NCI-H128 (cell line): ENCODE data around the gene LHPP.
"Not testable (repeated sequence)": the region's sequence is repeated elsewhere in the genome, so short reads cannot be mapped to it uniquely, and the experiment has no call there.

Experiments used
- DNase-seq: peaks from one replicate; lab custom pipeline; 2025; ENCODE audit not compliant: unreplicated experiment; lab: John Stamatoyannopoulos, UW

Gene LHPP, protein sequence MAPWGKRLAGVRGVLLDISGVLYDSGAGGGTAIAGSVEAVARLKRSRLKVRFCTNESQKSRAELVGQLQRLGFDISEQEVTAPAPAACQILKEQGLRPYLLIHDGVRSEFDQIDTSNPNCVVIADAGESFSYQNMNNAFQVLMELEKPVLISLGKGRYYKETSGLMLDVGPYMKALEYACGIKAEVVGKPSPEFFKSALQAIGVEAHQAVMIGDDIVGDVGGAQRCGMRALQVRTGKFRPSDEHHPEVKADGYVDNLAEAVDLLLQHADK

DNA sequence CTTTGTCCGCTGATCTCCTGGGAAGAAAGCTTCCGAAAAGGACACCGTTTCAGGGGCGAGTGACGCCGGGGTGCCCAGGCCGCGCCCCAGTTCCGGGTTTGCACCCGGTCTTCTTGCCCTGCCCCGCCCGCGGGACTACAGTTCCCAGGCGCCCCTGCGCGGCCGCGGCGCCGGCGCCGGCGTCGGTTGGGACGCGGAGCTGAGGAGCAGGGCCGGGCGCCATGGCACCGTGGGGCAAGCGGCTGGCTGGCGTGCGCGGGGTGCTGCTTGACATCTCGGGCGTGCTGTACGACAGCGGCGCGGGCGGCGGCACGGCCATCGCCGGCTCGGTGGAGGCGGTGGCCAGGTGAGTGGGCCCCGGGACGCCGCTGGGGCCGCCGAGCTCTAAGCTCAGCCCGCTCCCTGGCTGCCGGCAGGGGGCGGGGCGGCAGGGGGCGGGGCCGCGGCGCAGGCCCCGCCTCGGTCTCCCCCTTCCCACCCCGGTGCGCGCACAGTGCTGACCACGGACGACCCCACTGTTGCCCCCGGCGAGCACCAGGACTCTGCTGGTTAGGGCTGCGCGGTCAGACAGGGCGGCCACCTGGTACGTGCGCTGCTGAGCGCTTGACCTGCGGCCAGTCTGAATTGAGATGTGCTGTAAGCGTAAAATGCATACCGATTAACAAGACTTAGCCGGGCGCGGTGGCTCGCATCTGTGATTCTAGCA is at the start of gene LHPP:
Gene LHPP (plus strand): TSS at position 182 of the 706 bp plus-strand sequence. CDS start 40 bp downstream, at position 222.
- peak; percentile 3 for DNase-seq

DNA sequence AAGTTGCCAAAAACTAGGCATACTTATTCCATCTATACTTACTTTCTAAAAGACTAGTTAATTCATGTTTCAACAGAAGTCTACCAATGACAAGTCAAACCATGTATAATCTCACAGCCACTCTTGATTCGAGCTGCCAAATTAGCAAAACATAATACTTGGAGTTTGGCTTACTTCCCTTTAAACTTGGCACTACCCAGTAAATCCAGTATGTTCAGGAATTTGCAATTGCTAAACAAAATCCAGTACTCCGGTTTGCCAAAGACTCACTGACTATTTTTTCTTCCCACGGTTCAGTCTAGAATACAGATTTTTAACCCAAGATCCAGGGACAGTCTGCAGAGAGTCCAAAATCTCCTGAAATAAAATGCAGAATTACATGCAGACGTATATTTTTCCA is 47.5 kb upstream of the LHPP start:
- no peak for DNase-seq

DNA sequence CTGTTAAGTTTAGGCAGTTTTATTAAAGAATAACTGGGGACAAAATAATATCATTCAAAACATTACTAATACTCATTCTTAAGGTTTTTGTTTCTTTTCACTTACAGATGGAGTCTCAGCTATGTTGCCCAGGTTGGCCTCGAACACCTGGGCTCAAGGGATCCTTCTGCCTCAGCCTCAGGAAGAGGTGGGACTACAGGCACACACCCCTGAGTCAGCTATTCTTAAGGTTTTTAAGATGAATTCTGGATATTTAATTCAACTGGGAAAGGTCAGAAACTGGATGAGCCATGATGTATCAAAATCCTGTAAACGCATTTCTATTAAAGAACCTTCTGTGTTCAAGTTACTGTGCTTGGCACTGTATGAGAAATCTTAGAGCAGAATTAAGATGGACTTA is 46.4 kb upstream of the LHPP start:
- DNase-seq, result no peak

DNA sequence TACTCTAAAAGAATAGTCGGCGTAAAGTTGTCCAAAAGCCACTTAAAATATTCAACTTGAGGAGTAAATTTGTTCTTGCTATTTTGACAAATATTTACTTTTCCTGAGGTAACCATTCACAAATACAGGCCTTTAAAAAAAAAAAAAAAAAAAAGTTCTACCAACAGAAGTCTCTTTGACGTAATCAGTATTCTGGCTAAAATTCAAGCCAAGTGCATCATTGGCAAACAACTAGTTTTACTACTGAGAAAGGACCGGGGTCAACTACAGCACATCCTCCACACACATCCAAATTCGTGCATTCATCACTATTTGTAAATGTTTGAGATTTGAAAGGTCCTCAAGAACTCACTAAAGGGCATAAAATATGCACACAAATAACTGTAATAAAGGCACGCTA is 44.9 kb upstream of the LHPP start:
- no peak for DNase-seq

DNA sequence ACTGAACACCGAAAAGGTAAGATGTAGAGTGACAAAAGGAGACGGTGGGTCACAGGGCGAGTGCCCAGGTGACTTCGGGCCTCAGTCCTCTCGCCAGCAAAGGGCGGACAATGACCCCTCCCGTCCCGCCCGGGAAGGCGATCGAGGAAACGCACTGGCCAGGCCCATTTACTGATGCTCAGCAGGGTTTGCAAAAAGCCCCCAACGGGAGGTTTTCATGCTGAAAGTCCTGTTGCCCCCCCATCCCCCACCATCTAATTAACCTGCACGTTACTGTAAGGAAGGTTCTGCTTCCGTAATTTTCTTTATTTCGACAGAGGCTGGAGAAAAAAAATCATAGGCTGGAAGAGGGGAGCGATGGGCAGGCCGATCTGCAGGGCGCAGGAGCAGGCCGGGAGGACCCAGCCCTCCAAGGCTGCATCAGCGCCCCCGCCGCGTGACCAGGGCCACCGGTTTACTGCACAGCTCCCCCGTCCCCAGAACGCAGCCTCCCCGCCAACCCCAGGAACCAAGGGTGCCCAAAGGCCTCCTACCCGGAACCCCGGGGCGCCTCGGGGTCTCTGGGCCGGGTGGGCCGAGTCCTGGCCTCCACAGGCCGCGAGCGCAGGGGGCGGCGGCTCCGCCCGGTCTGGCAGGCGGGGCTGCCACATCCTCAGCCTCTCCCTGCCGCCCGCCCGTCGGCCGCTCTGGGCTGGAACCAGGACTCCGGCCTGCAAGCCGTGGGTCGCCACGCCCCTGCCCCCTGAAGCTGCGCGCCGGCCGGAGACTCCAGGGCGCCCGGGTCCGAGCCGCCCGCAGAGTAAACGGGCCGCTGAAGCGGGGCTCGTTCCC is 43.5 kb upstream of the LHPP start:
- no peak for DNase-seq

DNA sequence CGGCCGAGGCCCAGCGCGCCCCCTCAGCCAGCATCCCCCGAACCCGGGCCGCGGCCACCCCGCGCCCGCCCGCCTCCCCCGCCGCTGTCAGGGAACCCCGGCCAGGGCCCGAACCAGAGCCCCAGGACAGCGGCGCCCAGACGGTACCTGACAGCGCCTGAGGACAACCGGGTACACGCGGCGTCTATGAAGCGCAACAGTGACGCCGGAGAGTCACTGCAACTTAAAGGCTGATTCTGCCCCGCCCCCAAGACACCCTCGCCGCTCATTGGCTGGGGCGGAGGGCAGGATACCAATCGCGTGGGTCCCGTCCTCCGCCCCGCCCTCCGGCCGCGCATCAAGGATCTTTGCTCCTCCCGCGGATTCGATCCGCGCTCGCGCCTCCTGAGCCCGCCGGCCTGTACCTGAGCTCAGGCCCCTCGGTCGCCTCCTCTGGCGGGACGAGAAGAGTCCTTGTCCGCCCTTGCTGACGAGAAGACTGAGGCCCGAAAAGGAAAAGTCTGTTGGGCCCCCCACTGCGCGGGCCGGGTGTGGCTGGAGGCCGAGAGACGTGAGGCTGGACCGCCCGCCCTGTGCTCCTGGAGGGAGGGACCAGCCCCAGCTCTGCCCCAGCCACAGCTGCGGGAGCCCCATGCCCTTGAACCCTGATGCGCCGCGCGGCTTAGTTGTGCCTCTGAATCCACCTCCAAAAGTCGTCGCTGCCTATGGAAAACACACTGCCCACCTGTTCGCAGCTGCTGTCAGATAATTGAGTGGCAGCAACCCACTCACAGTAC is 42.7 kb upstream of the LHPP start, which contains the start of gene OAT:
Gene OAT (minus strand): TSS at position 198 of the 776 bp plus-strand sequence. CDS start 6,752 bp downstream, outside the sequence.
- DNase-seq, result peak; percentile 87

DNA sequence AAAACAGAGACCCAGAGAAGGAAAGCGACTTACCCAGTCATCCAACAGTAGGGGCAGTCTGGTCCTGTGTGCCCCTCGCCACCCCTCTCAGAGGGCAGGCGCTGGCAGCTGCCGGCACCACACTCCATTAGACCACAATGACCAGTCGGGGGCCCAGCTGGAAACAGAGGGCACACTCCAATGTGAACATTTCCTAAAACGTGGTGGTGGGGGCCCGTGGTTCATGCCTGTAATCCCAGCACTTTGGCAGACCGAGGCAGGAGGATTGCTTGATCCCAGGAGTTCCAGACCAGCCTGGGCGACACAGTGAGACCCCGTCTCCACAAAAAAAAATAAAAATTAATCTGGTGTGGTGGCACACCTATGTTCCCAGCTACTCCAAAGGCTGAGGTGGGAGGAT is 42.0 kb upstream of the LHPP start:
- DNase-seq, result no peak

DNA sequence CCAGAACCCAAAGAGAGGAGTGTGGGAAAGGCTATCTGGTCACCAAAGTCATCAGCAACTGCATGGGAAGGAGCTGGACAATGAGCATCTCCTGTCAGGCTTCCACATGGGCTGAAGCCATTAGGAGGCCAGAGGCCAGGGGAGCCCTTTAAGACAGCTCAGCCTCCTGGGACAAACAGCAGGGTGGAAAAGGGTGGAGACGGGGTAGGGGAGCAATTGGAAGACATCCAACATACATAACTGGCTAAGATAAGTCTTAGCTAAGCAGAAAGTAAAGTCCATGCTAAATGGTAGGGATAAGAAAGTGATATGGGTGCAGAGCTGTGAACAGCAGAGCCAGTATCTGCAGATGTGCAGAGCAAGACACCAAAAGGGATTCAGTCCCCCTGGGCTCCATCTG is 41.4 kb upstream of the LHPP start:
- no peak for DNase-seq

DNA sequence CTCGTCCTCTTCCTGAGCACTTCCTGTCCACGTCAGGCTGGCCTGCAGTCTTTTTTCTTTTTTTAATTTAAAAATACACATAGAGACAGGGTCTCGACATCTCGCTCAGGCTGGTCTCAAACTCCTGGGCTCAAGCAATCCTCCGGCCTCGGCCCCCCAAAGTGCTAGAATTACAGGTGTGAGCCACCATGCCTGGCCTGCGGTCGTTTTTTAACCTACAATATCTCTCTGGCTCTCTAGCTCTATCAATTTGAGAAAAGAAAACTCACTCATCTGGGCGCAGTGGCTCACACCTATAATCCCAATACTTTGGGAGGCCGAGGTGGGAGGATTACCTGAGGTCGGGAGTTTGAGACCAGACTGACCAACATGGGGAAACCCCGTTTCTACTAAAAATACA is 38.9 kb upstream of the LHPP start:
- no peak for DNase-seq

DNA sequence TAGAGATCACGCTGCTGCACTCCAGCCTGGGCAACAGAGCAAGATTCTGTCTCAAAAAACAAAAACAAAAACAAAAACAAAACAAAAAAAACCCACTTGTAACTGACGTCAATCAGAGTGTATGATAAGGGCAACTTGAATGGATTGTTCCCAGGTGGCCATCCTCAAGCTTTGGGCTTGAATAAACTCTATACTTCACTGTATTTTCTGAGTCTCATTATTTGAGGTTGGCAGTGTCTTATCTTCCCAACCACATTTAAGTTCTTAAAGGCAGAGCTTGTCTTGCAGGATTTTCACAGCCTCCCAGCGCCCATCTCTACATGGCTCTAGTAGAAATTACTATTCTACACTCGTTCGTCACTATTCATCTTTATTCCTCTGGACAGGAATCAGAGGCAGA is 37.8 kb upstream of the LHPP start:
- no peak for DNase-seq

DNA sequence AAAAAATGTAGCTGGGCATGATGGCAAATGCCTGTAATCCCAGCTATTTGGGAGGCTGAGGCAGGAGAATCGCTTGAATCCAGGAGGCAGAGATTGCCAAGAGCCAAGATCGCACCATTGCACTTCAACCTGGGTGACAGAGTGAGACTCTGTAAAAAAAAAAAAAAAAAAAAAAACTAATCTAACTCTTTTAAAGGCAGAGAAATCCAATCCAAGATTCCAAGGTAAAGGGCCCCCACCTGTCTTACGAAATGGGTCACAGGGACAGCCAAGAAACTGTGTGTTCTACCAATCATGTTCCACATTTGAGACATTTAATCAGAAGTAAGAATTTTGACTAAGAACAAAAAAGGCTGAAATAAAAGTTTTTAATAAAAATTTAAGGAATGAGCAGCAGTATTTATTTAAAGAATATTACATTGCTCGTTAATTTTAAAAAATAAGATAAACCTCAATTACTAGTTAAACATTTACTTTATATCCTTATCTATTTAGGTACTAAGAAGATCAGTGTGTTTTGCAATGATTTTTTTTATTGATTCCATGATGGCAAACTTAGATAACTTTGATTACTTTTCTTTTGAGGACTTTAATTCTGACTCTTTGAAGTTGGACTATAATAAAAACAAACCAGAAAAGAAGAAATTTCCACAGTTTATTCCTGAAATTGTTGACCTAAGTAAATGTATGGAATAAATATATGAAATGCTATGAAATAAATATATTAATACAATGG is 36.2 kb upstream of the LHPP start:
- no peak for DNase-seq

DNA sequence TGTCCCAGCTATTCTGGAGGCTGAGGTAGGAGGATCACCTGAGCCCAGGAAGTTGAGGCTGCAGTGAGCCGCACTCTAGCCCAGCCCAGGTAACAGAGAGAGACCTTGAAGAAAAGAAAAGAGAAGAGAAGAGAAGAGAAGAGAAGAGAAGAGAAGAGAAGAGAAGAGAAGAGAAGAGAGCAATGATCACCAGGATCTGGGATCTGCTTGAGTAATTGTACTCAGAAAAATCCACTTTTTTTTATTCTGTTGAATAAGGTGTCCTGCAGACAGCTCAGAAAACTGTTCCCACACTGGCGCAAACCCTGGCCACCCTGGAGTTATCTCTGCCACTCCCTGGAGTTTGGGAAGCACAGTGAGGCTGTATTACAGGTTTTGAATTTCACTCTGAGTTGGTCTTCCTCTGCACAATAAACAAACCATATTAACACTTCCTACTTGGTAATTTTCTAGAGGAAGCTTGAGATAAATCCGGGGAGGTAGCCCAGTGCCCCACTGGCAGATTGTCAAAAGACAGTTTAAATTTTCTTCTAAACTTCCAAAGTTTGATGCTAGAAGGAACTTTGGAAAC is 33.3 kb upstream of the LHPP start:
- DNase-seq, result no peak

DNA sequence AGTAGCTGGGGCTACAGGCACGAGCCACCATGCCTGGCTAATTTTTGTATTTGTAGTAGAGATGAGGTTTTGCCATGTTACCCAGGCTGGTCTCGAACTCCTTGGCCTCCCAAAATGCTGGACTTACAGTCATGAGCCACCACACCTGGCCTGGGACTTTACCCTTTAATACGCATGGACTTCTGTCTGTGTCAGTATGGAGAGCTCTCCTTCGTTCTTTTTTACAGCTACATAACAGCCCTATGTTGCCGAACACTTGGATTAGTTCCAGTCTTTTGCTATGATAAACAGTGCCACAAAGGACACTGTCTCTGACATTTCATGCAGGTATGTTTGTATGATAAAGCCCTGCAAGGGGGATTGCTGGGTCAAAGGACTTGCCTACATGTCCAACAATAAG is 32.0 kb upstream of the LHPP start:
- no peak for DNase-seq

DNA sequence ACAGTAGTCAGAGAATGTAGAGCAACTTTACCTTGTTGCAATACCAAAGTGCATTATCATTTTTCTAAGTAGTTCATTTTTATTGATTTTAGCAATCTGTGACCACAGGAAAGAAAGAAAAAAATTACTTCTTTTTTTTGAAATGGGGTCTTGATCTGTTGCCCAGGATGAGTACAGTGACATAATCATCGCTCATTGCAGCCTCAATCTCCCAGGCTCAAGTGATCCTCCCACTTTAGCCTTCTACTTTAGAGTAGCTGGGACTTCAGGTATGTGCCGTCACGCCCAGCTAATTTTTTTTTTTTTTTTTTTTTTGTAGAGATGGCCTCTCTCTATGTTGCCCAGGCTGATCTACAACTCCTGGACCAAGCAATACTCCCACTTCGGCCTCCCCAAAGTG is 31.5 kb upstream of the LHPP start:
- DNase-seq, result no peak

DNA sequence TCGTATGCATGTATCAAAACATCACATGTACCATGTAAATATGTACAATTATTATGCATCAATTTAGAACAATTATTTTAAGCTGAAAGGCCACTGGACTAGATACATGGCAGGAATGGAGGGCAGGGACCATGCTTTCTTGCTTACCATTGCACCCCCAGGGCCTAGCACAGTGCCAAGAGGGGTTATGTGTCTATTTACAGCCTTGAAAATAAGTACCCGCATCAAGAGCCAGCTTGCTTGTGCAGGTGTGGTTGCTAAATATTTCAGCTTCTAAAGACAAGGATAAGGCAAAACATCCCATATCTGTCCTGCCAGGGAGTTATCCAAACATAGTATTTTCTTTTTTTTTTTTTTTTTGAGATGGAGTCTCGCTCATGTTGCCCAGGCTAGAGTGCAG is 28.2 kb upstream of the LHPP start:
- DNase-seq, result no peak

DNA sequence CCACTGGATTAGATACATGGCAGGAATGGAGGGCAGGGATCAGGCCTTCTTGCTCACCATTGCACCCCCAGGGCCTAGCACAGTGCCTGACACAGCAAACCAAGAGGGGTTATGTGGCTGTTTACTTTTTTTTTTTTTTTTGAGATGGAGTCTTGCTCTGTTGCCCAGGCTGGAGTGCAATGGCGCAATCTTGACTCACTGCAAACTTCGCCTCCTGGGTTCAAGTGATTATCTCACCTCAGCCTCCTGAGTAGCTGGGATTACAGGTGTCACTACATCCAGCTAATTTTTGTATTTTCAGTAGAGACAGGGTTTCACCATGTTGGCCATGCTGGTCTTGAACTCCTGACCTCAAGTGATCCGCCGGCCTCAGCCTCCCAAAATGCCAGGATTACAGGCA is 25.9 kb upstream of the LHPP start:
- not testable (repeated sequence) for DNase-seq

DNA sequence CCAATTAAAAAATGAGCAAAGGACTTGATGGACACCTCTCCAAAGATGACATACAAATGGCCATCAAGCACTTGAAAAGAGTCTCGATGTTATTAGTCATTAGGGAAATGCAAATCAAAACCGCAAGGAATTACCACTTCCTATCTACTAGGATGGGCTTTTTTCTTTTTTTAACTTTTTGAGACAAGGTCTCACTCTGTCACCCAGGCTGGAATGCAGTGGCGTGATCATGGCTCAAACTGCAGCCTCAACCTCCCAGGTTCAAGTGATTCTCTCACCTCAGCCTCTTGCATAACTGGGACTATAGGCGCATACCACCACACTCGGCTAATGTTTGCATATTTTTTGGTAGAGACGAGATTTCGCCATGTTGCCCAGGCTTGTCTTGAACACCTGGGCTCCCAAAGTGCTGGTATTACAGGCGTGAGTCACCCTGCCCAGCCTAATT is 25.4 kb upstream of the LHPP start:
- DNase-seq, result no peak

DNA sequence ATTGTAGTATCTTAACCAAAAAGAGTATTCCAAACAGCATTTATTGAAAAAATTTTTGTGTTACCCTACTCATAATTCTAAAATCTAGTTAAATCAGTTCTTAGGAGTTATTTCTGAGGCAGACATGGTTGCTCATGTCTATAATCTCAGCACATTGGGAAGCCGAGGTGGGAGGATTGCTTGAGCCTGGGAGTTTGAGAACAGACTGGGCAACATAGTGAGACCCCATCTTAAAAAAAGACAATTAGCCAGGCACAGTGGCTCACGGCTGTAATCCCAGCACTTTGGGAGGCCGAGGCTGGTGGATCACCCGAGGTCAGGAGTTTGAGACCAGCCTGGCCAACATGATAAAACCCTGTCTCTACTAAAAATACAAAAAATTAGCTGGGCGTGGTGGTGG is 19.9 kb upstream of the LHPP start:
- not testable (repeated sequence) for DNase-seq

DNA sequence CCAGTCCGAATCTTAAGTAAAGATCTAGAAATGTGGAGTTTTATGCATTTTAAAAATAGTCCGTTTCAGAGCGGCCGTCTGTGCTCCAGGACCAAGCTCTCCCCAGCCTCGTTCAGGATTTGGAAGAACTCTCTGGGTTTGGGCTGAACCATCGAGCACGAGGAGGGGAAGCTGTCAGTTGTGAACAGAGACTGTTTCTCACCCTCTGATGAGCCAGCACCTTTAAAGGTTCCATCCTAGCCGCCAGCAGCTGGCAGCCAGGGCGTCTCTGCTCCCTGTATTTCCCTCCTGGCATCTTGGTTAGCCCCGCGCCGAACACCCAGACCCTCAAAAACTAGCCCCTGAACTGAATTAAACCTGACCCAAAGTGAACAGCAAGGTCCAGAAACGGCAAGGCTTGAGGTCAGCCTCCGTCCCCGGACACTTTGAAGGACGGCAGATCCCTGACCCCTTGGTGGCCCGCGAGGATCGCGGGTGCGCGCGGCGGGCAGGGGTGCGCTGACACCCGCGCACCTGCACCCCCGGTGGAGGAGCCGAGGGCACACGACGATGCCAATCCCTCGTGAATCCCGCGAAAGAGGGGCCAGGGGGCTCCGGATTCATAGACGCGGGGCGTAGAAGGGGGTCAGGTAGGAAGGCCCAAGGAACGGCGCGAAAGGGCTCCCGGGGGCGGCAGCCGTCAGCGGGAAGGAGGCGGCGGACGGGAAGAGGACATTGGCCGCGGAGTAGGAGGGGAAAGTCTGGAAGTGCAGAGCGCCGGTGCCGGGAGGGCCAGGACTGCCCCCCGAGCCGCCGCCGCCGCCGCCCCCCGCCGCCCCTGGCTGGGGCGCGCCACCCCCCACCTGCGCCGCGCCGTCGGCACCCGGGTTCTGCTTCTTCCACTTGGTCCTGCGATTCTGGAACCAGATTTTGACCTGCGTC is 14.5 kb upstream of the LHPP start:
- no peak for DNase-seq
